B cell (primary cell): ENCODE measurements around the gene NFIC. TPM values are rescaled to one million over a fixed set of nuclear protein-coding genes. Genes with fewer than 3 reads are reported as not detected.

Experiments
- ATAC-seq: fragments of 200-7000 bp; cut with Tn5 transposase; one replicate; pipeline ENCODE4 v1.10.0; 2021; ENCODE audit warnings: low read depth, mild to moderate bottlenecking, moderate number of reproducible peaks, moderate library complexity
- CTCF ChIA-PET: fragments of 350-600 bp; sonication (Branson Sonifier 250); formaldehyde crosslinking; loops from one replicate; lab custom pipeline; 2021; ENCODE audit warnings: antibody characterized with exemption, inconsistent platforms; lab: Charles Lee
- POLR2A ChIA-PET: fragments of 350-600 bp; sonication (Branson Sonifier 250); formaldehyde crosslinking; loops from one replicate; lab custom pipeline; 2021; ENCODE audit warnings: antibody characterized with exemption; lab: Charles Lee
- DNase-seq: peaks from one replicate; pipeline ENCODE4 v3.0.0; 2013
- H2AFZ ChIP-seq: 2 replicates; pipeline ENCODE4 v1.6.1; 2012; ENCODE audit warnings: mild to moderate bottlenecking, low read depth, low read length; ENCODE audit not compliant: insufficient read depth, poor library complexity, severe bottlenecking
- H3K27ac ChIP-seq, 2 donors: 1 replicate in 1 of 2; 2 replicates in 1 of 2; pipeline ENCODE4 v1.5.1; 2012 to 2013; ENCODE audit warnings: low read length in 2 of 2, mild to moderate bottlenecking in 2 of 2, moderate library complexity in 1 of 2
- H3K27me3 ChIP-seq, 4 experiments: fragments of 200-600 bp in 1 of 4; sonication (generic) in 1 of 4; replicated peaks in 1 of 4; 1 replicate in 2 of 4; 2 replicates in 2 of 4; pipeline versions ENCODE4 v1.6.1 to v1.7.0; 2013 to 2016; ENCODE audit warnings: low read length in 3 of 4, mild to moderate bottlenecking in 2 of 4, mixed read lengths in 1 of 4, moderate library complexity in 1 of 4; ENCODE audit not compliant: insufficient read depth in 4 of 4, control insufficient read depth in 3 of 4; ENCODE audit errors: control extremely low read depth in 1 of 4
- H3K36me3 ChIP-seq, 2 experiments: replicated peaks in 1 of 2; 1 replicate in 1 of 2; 2 replicates in 1 of 2; pipeline versions ENCODE4 v1.6.1 to v1.7.1; 2013; ENCODE audit warnings: low read length in 1 of 2; ENCODE audit not compliant: insufficient read depth in 2 of 2, control insufficient read depth in 1 of 2; ENCODE audit errors: control extremely low read depth in 1 of 2, extremely low read depth in 1 of 2
- H3K4me1 ChIP-seq, 2 donors: fragments of 200-600 bp in 1 of 2; sonication (generic) in 1 of 2; 1 replicate in 1 of 2; 2 replicates in 1 of 2; pipeline versions ENCODE4 v1.5.1 to v1.6.1; 2013 to 2017; ENCODE audit warnings: low read length in 2 of 2; ENCODE audit not compliant: control insufficient read depth in 2 of 2, insufficient read depth in 2 of 2
- H3K4me2 ChIP-seq: replicated peaks from 2 replicates; pipeline ENCODE3; 2012; ENCODE audit warnings: mild to moderate bottlenecking, low read depth, low read length; ENCODE audit not compliant: poor library complexity, severe bottlenecking
- H3K4me3 ChIP-seq, 5 experiments: fragments of 200-600 bp in 1 of 5; sonication (generic) in 1 of 5; 1 replicate in 3 of 5; 2 replicates in 2 of 5; pipeline versions ENCODE4 v1.5.1 to v1.7.0; 2011 to 2016; ENCODE audit warnings: low read length in 4 of 5, mild to moderate bottlenecking in 4 of 5, low read depth in 2 of 5, control low read depth in 1 of 5, moderate library complexity in 1 of 5; ENCODE audit not compliant: insufficient read depth in 1 of 5; ENCODE audit errors: control extremely low read depth in 1 of 5, extremely low read depth in 1 of 5
- H3K79me2 ChIP-seq: fragments of 200-600 bp; sonication (generic); one replicate; pipeline ENCODE4 v1.6.0; 2016; ENCODE audit warnings: low read length; ENCODE audit not compliant: control insufficient read depth, insufficient read depth
- H3K9ac ChIP-seq: fragments of 200-600 bp; sonication (generic); 2 replicates; pipeline ENCODE4 v1.6.1; 2017; ENCODE audit warnings: mild to moderate bottlenecking, low read length, moderate library complexity
- H3K9me3 ChIP-seq, 3 donors: one replicate each; pipeline versions ENCODE4 v1.6.1 to v1.7.1; 2013; ENCODE audit warnings: low read length in 2 of 3; ENCODE audit not compliant: control insufficient read depth in 2 of 3, insufficient read depth in 1 of 3; ENCODE audit errors: control extremely low read depth in 1 of 3
- H4K20me1 ChIP-seq: 2 replicates; pipeline ENCODE4 v1.6.0; 2012; ENCODE audit warnings: mild to moderate bottlenecking, low read length; ENCODE audit not compliant: insufficient read depth, control insufficient read depth, poor library complexity, severe bottlenecking
- H3K27ac Mint-ChIP-seq: one replicate; pipeline ENCODE4 v1.8.0; 2021; ENCODE audit warnings: mixed read lengths
- H3K27me3 Mint-ChIP-seq: one replicate; pipeline ENCODE4 v1.8.0; 2021; ENCODE audit warnings: mixed read lengths
- H3K4me1 Mint-ChIP-seq: one replicate; pipeline ENCODE4 v1.8.0; 2021; ENCODE audit warnings: mixed read lengths
- H3K4me3 Mint-ChIP-seq: one replicate; pipeline ENCODE4 v1.8.0; 2021; ENCODE audit warnings: mixed read lengths
- H3K9me3 Mint-ChIP-seq: one replicate; pipeline ENCODE4 v1.8.0; 2022; ENCODE audit warnings: mixed read lengths; ENCODE audit not compliant: insufficient read depth
- EZH2 ChIP-seq: IDR thresholded peaks from 2 replicates; pipeline ENCODE4 v1.6.1; 2012; ENCODE audit warnings: borderline replicate concordance, low read depth, mild to moderate bottlenecking, moderate library complexity, low read length; ENCODE audit not compliant: insufficient read depth, poor library complexity, severe bottlenecking
- WGBS: methylation state at CpG from one replicate; pipeline ENCODE4 v1.1.5; 2013; ENCODE audit warnings: missing lambda C conversion rate; ENCODE audit not compliant: insufficient coverage; 5-methylcytosine and 5-hydroxymethylcytosine counted together
- intact Hi-C: fragments of 100-400 bp; cut with micrococcal nuclease; formaldehyde crosslinking; loops from one replicate; pipeline ENCODE4 v1.10.0; 2022
- polyA plus RNA-seq: library from polyadenylated mRNA; depleted of rRNA; stranded (reverse); fragments of >200 nt; gene quantifications from 2 replicates; pipeline ENCODE4 v1.2.3, GENCODE V29; 2012
- total RNA-seq, 2 donors: library from RNA; stranded (reverse); fragments of 120-200 nt in 1 of 2; gene quantifications; 1 replicate in 1 of 2; 2 replicates in 1 of 2; pipeline versions ENCODE4 v1.2.3 to v1.2.4, GENCODE V29; 2013 to 2022
- TF ChIP-seq, protein P1 (sequence below): fragments of 200-600 bp; IDR thresholded peaks from one replicate; pipeline ENCODE4 v1.8.0; 2022; ENCODE audit warnings: antibody characterized with exemption, mild to moderate bottlenecking

The NFIC gene
- total and polyA plus RNA-seq, 2 donors (not counting 1 experiment from before 2014, with no cell fraction given) = 3.8 to 23.6 TPM

DNA sequence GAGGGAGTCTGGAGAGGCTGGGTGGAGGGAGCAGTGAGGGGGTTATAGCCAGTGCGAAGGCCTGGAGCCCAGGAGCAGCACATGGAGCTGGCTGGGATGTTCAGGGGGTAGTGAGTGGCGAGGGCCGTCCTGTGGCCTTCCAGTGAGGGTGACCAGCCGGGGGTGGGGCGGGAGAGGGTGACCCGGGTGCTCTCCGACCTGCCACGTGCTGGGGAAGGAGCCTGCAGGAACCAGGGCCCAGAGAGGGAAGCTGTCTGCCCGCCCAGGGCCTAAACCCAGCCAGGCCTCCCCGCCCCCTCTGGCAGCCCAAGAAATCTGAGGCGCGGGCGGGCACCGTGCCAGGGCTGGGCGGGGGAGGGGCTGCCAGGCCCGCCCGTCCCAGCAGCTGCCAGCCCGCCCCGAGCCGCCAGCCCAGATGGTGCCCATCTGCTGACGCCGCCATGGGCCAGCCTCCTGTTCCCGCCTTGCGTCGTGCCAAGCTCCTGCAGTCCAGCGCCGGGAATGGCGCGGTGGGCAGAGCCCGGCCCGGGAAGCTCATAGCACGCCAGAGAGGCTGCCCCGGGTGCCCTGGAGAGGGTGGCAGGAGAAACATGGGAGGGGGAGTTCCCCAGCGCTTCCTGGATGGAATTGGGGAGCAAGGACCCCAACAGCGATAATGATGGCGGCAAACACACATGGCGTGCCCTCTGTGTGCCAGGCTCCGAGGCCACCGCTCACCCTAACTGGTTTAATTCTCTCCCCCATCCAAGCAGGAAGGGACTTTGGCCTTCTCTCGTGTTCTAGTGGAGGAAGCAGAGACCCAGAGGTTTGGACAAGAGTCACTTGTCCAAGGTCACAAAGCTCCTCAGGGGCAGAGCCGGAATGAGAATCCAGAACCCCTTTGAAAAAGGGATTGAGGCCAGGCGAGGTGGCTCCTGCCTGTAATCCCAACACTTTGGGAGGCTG lies 21.5 kb downstream of the NFIC start:
- H3K79me2 ChIP-seq = peaks cover 36% of the 10 kb centered on the region
- CTCF ChIA-PET = no interaction called here
- H3K4me2 ChIP-seq = no peak overlapping the region

DNA sequence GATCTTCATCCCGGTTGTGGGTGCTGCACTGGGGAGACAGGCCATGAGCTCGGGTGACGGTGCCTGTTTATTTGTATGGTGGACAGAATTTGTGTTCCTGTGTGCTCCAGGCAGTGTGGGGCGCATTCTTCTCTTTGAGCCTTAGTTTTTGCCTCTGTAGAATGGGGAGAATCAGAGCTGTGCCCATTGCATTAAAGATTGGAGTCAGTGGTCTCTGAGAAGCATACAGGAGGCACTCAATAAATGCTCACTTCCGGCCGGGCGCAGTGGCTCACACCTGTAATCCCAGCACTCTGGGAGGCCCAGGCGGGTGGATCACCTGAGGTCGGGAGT lies 23.0 kb downstream of the NFIC start:
- no peak for ATAC-seq
- TF ChIP-seq, protein P1, sequence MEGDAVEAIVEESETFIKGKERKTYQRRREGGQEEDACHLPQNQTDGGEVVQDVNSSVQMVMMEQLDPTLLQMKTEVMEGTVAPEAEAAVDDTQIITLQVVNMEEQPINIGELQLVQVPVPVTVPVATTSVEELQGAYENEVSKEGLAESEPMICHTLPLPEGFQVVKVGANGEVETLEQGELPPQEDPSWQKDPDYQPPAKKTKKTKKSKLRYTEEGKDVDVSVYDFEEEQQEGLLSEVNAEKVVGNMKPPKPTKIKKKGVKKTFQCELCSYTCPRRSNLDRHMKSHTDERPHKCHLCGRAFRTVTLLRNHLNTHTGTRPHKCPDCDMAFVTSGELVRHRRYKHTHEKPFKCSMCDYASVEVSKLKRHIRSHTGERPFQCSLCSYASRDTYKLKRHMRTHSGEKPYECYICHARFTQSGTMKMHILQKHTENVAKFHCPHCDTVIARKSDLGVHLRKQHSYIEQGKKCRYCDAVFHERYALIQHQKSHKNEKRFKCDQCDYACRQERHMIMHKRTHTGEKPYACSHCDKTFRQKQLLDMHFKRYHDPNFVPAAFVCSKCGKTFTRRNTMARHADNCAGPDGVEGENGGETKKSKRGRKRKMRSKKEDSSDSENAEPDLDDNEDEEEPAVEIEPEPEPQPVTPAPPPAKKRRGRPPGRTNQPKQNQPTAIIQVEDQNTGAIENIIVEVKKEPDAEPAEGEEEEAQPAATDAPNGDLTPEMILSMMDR = no peak
- TF ChIP-seq EZH2 = no peak
- Histone ChIP-seq H3K79me2 (peaks cover 25% of the 10 kb centered on the region), H3K4me2 (no peak overlapping the region), H2AFZ (no peak overlapping the region), H3K36me3 (no peaks in the 10 kb centered on the region), H3K4me3 (no peak overlapping the region), H3K9ac (no peak overlapping the region), H4K20me1 (peaks cover 19% of the 10 kb centered on the region), H3K27ac (no peak overlapping the region), H3K27me3 (no peaks in the 10 kb centered on the region), H3K9me3 (peaks cover 0 to 3% (median 0%) of the 10 kb centered on the region in 3 donors), H3K4me1 (peaks cover 0 to 3% of the 10 kb centered on the region in 2 donors)
- intact Hi-C loops = no loop called here
- Mint-ChIP-seq H3K4me3 (no peak overlapping the region), H3K27ac (no peak overlapping the region), H3K9me3 (no peaks in the 10 kb centered on the region), H3K4me1 (peaks cover 5% of the 10 kb centered on the region), H3K27me3 (no peaks in the 10 kb centered on the region)
- WGBS = 89% methylated on average over 3 of the region's 9 CpGs
- ChIA-PET CTCF (no interaction called here), POLR2A (no interaction called here)
- DNase-seq = no peak

More for the DNA sequence above, 21.5 kb downstream of the NFIC start:
- Histone ChIP-seq H3K27me3 (no peaks in the 10 kb centered on the region), H2AFZ (no peak overlapping the region), H3K9me3 (peaks cover 0 to 3% (median 0%) of the 10 kb centered on the region in 3 donors), H3K36me3 (no peaks in the 10 kb centered on the region), H3K4me1 (peaks cover 0 to 3% of the 10 kb centered on the region in 2 donors), H4K20me1 (peaks cover 28% of the 10 kb centered on the region), H3K9ac (no peak overlapping the region), H3K4me3 (no peak overlapping the region), H3K27ac (no peak overlapping the region)
- ATAC-seq = no peak
- TF ChIP-seq, protein P1 = no peak
- no peak for TF ChIP-seq EZH2
- Mint-ChIP-seq H3K27me3 (no peaks in the 10 kb centered on the region), H3K4me1 (peaks cover 5% of the 10 kb centered on the region), H3K9me3 (no peaks in the 10 kb centered on the region), H3K27ac (no peak overlapping the region), H3K4me3 (no peak overlapping the region)
- intact Hi-C loops = no loop called here
- POLR2A ChIA-PET = interaction anchor here (0.6 kb wide), 1 partner anchor 194 kb away, joined by 5 read pairs; no protein-coding TSS in a partner anchor
- WGBS = 96% methylated on average over 41 of the region's 42 CpGs
- no peak for DNase-seq
